Upper lobe of right lung (tissue), 1 donor: ENCODE data around the gene FGD3. TPM values are rescaled to one million over a fixed set of nuclear protein-coding genes. Genes with fewer than 3 reads are reported as not detected.

Experiments used
- ATAC-seq: fragments of 200-7000 bp; cut with Tn5 transposase; one replicate; pipeline ENCODE4 v1.9.1; 2020; ENCODE audit warnings: mild to moderate bottlenecking, moderate library complexity
- DNase-seq: peaks from one replicate; pipeline ENCODE4 v3.0.0-alpha.2; 2020
- H3K27ac ChIP-seq: fragments of 200-600 bp; one replicate; pipeline ENCODE4 v1.8.0; 2022
- H3K27me3 ChIP-seq: fragments of 200-600 bp; one replicate; pipeline ENCODE4 v1.8.0; 2022; ENCODE audit warnings: mild to moderate bottlenecking
- H3K36me3 ChIP-seq: fragments of 200-600 bp; one replicate; pipeline ENCODE4 v1.8.0; 2022
- H3K4me1 ChIP-seq: fragments of 200-600 bp; one replicate; pipeline ENCODE4 v1.8.0; 2022
- H3K4me3 ChIP-seq: fragments of 200-600 bp; one replicate; pipeline ENCODE4 v1.8.0; 2022; ENCODE audit warnings: mild to moderate bottlenecking
- H3K9me3 ChIP-seq: fragments of 200-600 bp; one replicate; pipeline ENCODE4 v1.8.0; 2022
- intact Hi-C: fragments of 100-400 bp; cut with DNase I; formaldehyde crosslinking; loops from one replicate; pipeline ENCODE4 v1.11.0; 2022
- total RNA-seq: library from RNA; stranded (reverse); fragmentation: NEBNext Ultra II Directional; extraction: Animal tissue kit (Norgen Biotek cat#: 25700); gene quantifications from one replicate; pipeline ENCODE4 v1.2.1, GENCODE V29; 2021
- TF ChIP-seq, protein P1 (sequence below): fragments of 200-600 bp; IDR thresholded peaks from one replicate; pipeline ENCODE4 v1.8.0; 2022; ENCODE audit warnings: antibody characterized with exemption
- donor health status: DM: no; HTN: yes; CAD: no; lungs with severe emphysema.

The FGD3 gene
- total RNA-seq, 1 donor from 2014 or later, result 21.6 TPM

DNA sequence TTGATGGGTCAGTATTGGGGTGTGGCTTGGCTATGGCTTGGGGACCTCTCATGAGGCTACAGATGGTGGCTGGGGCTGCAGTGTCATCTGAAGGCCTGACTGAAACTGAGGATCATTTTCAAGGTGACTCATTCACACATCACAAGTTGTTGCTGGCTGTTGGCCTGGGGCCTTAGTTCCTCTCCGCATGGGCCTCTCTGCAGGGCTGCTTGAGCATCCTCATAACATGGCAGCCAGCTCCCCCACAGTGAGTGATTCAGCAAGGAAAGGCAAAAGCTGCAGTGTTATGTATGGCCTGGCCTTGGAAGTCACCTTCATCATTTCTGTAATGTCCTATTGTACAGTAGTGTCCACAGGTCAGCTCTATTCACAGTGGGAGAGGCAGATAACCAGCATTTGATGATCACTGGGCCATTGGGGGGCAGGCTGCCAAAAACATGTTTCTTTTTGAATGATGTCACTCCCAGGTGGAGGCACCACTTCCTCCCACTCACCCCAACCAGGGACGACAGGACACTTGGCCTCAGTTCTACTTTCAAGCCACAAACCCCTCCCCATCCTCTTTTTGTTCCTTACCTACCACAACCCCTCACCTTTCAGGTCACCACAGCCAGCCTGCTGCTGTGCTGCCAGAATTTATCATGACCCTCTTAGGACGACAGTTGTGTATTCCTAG is 14.4 kb downstream of the FGD3 start:
- DNase-seq (peak; percentile 40), ATAC-seq (no peak)
- intact Hi-C loops, result no loop called here
- TF ChIP-seq, protein P1, sequence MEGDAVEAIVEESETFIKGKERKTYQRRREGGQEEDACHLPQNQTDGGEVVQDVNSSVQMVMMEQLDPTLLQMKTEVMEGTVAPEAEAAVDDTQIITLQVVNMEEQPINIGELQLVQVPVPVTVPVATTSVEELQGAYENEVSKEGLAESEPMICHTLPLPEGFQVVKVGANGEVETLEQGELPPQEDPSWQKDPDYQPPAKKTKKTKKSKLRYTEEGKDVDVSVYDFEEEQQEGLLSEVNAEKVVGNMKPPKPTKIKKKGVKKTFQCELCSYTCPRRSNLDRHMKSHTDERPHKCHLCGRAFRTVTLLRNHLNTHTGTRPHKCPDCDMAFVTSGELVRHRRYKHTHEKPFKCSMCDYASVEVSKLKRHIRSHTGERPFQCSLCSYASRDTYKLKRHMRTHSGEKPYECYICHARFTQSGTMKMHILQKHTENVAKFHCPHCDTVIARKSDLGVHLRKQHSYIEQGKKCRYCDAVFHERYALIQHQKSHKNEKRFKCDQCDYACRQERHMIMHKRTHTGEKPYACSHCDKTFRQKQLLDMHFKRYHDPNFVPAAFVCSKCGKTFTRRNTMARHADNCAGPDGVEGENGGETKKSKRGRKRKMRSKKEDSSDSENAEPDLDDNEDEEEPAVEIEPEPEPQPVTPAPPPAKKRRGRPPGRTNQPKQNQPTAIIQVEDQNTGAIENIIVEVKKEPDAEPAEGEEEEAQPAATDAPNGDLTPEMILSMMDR, result no peak
- H3K4me3 ChIP-seq, result no peak overlapping the region
- peaks cover 6% of the 10 kb centered on the region for H3K4me1 ChIP-seq
- H3K9me3 ChIP-seq, result no peaks in the 10 kb centered on the region
- H3K36me3 ChIP-seq, result no peaks in the 10 kb centered on the region
- H3K27me3 ChIP-seq, result no peaks in the 10 kb centered on the region
- no peak overlapping the region for H3K27ac ChIP-seq

DNA sequence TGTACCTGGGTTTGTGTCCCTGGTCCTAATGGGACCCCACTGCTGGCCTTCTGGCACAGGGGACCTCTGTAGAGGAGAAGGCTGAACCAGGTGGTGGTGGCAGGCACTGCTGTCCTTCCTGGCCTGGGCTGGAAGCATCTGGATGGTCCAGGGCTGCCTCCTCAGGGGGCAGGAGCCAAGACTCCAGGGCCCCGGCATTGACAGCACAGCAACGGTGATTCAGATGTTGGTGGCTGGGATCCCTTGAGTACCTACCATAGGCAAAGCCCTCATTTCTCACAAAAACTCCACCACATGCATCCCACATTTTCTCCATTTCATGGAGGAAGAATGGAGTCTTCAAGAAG is 15.0 kb downstream of the FGD3 start:
- DNase-seq, result no peak
- Histone ChIP-seq H3K27me3 (no peaks in the 10 kb centered on the region), H3K27ac (no peak overlapping the region), H3K9me3 (no peaks in the 10 kb centered on the region), H3K4me3 (no peak overlapping the region), H3K4me1 (peaks cover 6% of the 10 kb centered on the region), H3K36me3 (no peaks in the 10 kb centered on the region)
- no peak for ATAC-seq
- intact Hi-C loops, result no loop called here
- TF ChIP-seq, protein P1, result no peak

DNA sequence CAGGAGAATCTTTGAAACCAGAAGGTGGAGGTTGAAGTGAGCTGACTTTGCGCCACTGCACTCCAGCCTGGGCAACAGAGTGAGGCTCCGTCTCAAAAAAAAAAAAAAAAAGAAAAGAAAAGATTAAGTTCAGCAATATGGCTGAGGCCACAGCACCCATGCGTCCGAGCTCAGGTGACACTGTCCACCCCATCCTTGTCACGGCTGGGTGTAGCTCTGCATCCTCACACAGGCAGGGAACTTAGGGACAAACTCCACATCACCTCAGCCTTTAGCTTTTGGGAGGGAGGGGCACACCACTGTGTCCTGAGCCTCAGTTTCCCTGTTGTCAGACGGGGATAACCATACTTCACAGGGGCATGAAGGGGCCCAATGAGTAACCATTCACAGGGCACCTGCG is 15.5 kb downstream of the FGD3 start:
- no peak overlapping the region for H3K4me3 ChIP-seq
- intact Hi-C loops, result no loop called here
- H3K36me3 ChIP-seq, result no peaks in the 10 kb centered on the region
- H3K27ac ChIP-seq, result no peak overlapping the region
- H3K4me1 ChIP-seq, result peaks cover 6% of the 10 kb centered on the region
- TF ChIP-seq, protein P1, result no peak
- ATAC-seq (no peak), DNase-seq (peak; percentile 22)
- H3K9me3 ChIP-seq, result no peaks in the 10 kb centered on the region
- H3K27me3 ChIP-seq, result no peaks in the 10 kb centered on the region

DNA sequence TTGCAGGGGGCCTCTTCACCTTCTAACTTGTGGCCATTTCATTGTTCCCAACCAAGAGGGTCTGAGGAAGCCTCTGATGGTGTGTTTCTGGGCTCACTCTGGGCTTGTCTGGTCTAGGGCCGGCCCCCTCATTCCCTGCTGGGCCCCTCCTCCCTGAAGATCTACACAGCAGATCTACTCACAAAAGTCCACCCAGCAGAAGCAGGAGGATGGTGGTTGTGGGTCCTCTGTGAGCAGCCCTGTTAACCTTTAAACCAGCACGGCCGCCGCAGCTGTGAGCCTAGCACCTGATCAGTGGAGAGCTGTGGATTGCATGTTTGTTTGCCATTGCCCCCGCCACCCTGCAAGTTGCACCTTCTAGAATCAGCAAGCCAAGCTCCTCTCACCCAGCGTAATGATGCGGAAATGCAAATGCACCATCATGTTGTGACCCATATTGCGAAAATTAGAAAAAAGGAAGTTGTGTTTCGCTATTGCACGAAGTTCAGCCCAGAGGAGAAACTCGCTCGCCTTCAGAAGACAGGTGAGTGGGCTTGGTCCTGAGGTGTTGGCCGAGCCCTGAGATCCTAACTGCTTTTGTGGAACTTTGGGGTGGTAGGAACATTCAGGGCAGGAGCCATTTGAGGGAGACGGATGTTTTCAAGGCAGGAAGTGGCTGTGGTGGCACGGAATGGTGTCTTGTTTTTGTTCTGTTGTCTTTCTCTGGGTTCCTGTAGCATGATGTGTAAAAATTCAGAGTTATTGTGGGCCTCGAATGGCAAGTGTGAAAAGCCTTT is 16.7 kb downstream of the FGD3 start:
- H3K4me1 ChIP-seq, result peaks cover 14% of the 10 kb centered on the region
- no peaks in the 10 kb centered on the region for H3K27me3 ChIP-seq
- no peaks in the 10 kb centered on the region for H3K36me3 ChIP-seq
- H3K4me3 ChIP-seq, result peak overlapping the region; percentile 54
- ATAC-seq (peak; percentile 66), DNase-seq (peak; percentile 70)
- TF ChIP-seq, protein P1, result no peak
- intact Hi-C loops, result no loop called here
- H3K9me3 ChIP-seq, result no peaks in the 10 kb centered on the region
- peak overlapping the region; percentile 85 for H3K27ac ChIP-seq

DNA sequence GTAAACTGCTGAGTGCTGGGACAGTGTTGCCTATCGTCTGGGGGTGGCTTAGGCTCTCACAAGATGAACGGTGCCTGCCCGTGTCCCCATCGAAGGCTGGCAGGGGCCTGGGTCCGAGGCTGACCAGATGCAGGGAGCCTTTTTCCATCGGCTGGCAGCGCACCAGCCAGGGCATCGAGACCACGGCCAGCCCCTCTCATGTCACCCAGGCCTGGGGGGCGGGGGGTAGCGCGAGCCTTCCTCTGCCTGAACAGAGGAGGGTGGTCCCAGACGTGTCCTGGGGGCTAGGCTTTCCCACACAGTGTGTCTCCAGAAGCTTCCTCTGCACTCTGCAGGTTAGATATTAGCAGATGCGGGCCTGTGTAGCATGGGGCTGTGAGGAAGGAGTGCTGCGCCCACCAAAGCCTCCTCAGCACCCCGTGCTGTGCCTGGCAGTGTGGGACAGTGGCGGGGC is 17.3 kb downstream of the FGD3 start:
- no peaks in the 10 kb centered on the region for H3K36me3 ChIP-seq
- DNase-seq (peak; percentile 66), ATAC-seq (peak; percentile 6)
- no peaks in the 10 kb centered on the region for H3K27me3 ChIP-seq
- intact Hi-C loops, result no loop called here
- H3K27ac ChIP-seq, result peak overlapping the region; percentile 85
- no peaks in the 10 kb centered on the region for H3K9me3 ChIP-seq
- TF ChIP-seq, protein P1, result no peak
- H3K4me3 ChIP-seq, result peak overlapping the region; percentile 54
- peaks cover 18% of the 10 kb centered on the region for H3K4me1 ChIP-seq
